ENCODE results near the gene ZBTB49. TPM values are rescaled to one million over a fixed set of nuclear protein-coding genes. Genes with fewer than 3 reads are reported as not detected.

ZBTB49 gene
- total and polyA plus RNA-seq, 2 of the 13 experiments (the other 11 are each of a cell fraction or from before 2014, with no cell fraction given) = 3.3 to 4.3 TPM

DNA sequence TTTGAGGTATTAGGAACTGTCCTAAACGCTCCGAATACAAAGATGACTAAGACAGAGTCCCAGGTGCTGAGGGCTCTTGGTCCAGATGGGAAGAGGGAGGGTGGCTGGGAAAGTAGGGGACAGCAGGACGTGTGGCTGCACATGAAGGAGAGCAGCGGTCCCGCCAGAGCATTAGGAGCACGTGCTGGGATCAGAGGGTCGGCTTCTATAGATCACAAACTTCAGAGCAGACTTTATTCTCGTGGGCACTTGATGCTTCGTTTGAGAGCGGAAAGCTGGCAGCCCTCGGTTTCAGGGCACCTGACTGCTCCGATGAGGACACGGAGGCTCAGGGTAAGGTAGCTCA lies 26.1 kb downstream of the ZBTB49 start:
- in situ Hi-C loops (cut with HindIII; ENCODE audit: extremely low pct_ligation_motif_present, low pct_unique_long_range_greater_than_20kb) = no loop called here
- TF ChIP-seq ZNF776 (CRISPR knock-in tag; IDR thresholded peaks at IDR 0.05) = no peak
- no peak for TF ChIP-seq TEAD2 (CRISPR knock-in tag; IDR thresholded peaks at IDR 0.05)
- TF ChIP-seq ZFP36L1 (CRISPR knock-in tag; IDR thresholded peaks at IDR 0.05) = no peak
- TF ChIP-seq, protein P1, sequence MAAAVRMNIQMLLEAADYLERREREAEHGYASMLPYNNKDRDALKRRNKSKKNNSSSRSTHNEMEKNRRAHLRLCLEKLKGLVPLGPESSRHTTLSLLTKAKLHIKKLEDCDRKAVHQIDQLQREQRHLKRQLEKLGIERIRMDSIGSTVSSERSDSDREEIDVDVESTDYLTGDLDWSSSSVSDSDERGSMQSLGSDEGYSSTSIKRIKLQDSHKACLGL (CRISPR knock-in tag; IDR thresholded peaks at IDR 0.05) = no peak
- TF ChIP-seq, protein P2, sequence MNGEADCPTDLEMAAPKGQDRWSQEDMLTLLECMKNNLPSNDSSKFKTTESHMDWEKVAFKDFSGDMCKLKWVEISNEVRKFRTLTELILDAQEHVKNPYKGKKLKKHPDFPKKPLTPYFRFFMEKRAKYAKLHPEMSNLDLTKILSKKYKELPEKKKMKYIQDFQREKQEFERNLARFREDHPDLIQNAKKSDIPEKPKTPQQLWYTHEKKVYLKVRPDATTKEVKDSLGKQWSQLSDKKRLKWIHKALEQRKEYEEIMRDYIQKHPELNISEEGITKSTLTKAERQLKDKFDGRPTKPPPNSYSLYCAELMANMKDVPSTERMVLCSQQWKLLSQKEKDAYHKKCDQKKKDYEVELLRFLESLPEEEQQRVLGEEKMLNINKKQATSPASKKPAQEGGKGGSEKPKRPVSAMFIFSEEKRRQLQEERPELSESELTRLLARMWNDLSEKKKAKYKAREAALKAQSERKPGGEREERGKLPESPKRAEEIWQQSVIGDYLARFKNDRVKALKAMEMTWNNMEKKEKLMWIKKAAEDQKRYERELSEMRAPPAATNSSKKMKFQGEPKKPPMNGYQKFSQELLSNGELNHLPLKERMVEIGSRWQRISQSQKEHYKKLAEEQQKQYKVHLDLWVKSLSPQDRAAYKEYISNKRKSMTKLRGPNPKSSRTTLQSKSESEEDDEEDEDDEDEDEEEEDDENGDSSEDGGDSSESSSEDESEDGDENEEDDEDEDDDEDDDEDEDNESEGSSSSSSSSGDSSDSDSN (CRISPR knock-in tag; IDR thresholded peaks at IDR 0.05) = no peak
- no peak for TF ChIP-seq SNRNP70 (IDR thresholded peaks at IDR 0.05; ENCODE audit: low read depth, low read length)
- no peak for TF ChIP-seq TCF7L2 (IDR thresholded peaks at IDR 0.05; ENCODE audit: low read depth, low read length)
- TF ChIP-seq, protein P3, sequence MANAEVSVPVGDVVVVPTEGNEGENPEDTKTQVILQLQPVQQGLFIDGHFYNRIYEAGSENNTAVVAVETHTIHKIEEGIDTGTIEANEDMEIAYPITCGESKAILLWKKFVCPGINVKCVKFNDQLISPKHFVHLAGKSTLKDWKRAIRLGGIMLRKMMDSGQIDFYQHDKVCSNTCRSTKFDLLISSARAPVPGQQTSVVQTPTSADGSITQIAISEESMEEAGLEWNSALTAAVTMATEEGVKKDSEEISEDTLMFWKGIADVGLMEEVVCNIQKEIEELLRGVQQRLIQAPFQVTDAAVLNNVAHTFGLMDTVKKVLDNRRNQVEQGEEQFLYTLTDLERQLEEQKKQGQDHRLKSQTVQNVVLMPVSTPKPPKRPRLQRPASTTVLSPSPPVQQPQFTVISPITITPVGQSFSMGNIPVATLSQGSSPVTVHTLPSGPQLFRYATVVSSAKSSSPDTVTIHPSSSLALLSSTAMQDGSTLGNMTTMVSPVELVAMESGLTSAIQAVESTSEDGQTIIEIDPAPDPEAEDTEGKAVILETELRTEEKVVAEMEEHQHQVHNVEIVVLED (CRISPR knock-in tag; IDR thresholded peaks at IDR 0.05; ENCODE audit: borderline replicate concordance) = no peak
- TF ChIP-seq, protein P4, sequence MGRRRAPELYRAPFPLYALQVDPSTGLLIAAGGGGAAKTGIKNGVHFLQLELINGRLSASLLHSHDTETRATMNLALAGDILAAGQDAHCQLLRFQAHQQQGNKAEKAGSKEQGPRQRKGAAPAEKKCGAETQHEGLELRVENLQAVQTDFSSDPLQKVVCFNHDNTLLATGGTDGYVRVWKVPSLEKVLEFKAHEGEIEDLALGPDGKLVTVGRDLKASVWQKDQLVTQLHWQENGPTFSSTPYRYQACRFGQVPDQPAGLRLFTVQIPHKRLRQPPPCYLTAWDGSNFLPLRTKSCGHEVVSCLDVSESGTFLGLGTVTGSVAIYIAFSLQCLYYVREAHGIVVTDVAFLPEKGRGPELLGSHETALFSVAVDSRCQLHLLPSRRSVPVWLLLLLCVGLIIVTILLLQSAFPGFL (CRISPR knock-in tag; IDR thresholded peaks at IDR 0.05) = no peak
- TF ChIP-seq, protein P5, sequence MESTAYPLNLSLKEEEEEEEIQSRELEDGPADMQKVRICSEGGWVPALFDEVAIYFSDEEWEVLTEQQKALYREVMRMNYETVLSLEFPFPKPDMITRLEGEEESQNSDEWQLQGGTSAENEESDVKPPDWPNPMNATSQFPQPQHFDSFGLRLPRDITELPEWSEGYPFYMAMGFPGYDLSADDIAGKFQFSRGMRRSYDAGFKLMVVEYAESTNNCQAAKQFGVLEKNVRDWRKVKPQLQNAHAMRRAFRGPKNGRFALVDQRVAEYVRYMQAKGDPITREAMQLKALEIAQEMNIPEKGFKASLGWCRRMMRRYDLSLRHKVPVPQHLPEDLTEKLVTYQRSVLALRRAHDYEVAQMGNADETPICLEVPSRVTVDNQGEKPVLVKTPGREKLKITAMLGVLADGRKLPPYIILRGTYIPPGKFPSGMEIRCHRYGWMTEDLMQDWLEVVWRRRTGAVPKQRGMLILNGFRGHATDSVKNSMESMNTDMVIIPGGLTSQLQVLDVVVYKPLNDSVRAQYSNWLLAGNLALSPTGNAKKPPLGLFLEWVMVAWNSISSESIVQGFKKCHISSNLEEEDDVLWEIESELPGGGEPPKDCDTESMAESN (CRISPR knock-in tag; conservative IDR thresholded peaks at IDR 0.05) = no peak
- no peak for TF ChIP-seq YEATS2 (CRISPR knock-in tag; IDR thresholded peaks at IDR 0.05; ENCODE audit: borderline replicate concordance)
- TF ChIP-seq, protein P6, sequence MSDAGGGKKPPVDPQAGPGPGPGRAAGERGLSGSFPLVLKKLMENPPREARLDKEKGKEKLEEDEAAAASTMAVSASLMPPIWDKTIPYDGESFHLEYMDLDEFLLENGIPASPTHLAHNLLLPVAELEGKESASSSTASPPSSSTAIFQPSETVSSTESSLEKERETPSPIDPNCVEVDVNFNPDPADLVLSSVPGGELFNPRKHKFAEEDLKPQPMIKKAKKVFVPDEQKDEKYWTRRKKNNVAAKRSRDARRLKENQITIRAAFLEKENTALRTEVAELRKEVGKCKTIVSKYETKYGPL (CRISPR knock-in tag; IDR thresholded peaks at IDR 0.05) = no peak
- no peak for TF ChIP-seq HNRNPLL (IDR thresholded peaks at IDR 0.05; ENCODE audit: low read depth, low read length, poor library complexity, severe bottlenecking)

More for the DNA sequence above, 26.1 kb downstream of the ZBTB49 start:
- Histone ChIP-seq H3K9ac (ENCODE audit: insufficient read depth, low read depth, low read length) (no peak overlapping the region), H3K9me3 (ENCODE audit: low read length) (no peaks in the 10 kb centered on the region), H3K4me1 (ENCODE audit: insufficient read depth, low read length) (no peaks in the 10 kb centered on the region), H2AFZ (ENCODE audit: low read length) (no peak overlapping the region), H3K4me3 (replicated peaks in 1 of 3; ENCODE audit: insufficient read depth in 1 of 3, low read depth in 2 of 3, low read length in 3 of 3) (no peak overlapping the region), H3K4me2 (ENCODE audit: low read depth, low read length) (no peak overlapping the region), H3K27me3 (ENCODE audit: control insufficient read depth in 1 of 2, insufficient read depth in 2 of 2, low read length in 2 of 2) (no peaks in the 10 kb centered on the region), H4K20me1 (ENCODE audit: insufficient read depth, low read length) (no peaks in the 10 kb centered on the region), H3K79me2 (ENCODE audit: insufficient read depth, low read length) (no peaks in the 10 kb centered on the region), H3K36me3 (replicated peaks in 1 of 2; ENCODE audit: control insufficient read depth in 1 of 2, insufficient read depth in 2 of 2, low read length in 2 of 2) (peaks cover 15 to 34% of the 10 kb centered on the region in 2 experiments; a peak in 4 of 5 replicates), H3K27ac (ENCODE audit: extremely low read length, insufficient read depth, low read length) (no peak overlapping the region)
- no TSS peak for BruUV-seq (replicated peaks)
- ChIA-PET CTCF (ENCODE audit: low intra/inter-chr PET ratio, low total read pairs) (no interaction called here), POLR2A (no interaction called here)
- no peak for DNase-seq (ENCODE audit: low spot score)
- WGBS (ENCODE audit: low lambda C conversion rate) = 96% methylated on average over 8 of the region's 13 CpGs
- FAIRE-seq = no peak
- ATAC-seq = no peak
- intact Hi-C loops (cut with micrococcal nuclease; ENCODE audit: unreplicated experiment) = no loop called here
